DMS114 treated with DMSO at 0.1 percent for 48 hours (cell line): ENCODE results near the gene IQCC.

Experiments
- DNase-seq: peaks from one replicate; lab custom pipeline; 2025; ENCODE audit not compliant: unreplicated experiment; lab: John Stamatoyannopoulos, UW

Gene IQCC

DNA sequence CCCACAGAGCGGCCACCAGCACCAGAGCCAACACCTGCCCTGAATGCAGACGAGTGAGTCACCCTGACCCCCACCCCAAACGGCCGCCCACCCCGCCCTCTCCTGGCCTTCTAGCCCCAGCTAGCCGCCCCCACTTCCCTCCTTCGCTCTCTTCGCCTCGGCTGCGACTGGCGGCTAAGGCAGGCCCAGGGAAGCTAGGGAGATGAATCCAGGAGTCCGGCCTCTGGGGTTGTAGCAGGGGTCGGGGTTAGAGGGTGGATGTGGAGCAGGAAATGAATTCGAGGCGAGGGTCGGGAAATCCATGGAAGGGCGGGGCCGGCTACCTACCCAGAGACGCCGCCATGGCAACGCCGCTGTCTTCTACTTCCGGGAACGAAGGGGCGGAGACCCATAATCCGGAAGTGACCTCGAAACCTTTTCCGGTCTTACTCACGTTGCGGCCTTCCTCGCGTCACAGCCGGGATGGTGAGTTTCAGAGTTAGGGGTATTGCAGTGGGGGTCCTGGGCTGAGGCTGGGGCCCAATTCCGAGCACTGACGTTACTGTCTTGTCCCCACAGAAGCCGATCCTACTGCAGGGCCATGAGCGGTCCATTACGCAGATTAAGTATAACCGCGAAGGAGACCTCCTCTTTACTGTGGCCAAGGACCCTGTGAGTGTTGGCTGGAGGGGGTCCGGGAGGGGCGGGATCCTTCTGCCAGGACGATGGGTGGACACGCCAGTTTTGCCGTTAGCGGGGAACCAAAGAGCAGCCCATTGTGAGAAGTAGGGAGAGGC, 16.7 kb downstream of the IQCC start, which contains the start of the genes EIF3I and TMEM234:
Gene EIF3I, plus strand, starts transcription at position 428 of the 776 bp plus-strand sequence. Its CDS starts 35 bp downstream, at position 463.
Gene TMEM234, minus strand, starts transcription at position 374 of the 776 bp plus-strand sequence. Its CDS starts 31 bp downstream, at position 343.
- DNase-seq, result peak; percentile 90

DNA sequence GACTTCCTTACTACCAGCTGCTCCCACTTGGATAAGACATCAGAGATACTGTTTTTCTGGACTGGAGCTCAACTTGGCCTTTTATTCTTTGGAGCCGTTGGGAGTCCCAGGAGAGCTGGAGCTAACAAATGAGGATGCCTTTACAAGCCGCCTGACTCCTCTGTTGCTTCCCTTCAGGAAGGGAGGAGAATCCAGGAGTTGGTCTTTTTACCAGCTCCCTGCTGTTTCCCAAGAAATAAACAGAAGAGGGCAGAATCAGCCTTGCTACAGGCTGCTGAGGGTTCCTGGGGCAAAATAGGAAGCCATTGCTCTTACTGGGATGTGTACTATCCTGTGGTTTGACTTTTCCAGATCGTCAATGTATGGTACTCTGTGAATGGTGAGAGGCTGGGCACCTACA, 18.2 kb downstream of the IQCC start:
- no peak for DNase-seq

DNA sequence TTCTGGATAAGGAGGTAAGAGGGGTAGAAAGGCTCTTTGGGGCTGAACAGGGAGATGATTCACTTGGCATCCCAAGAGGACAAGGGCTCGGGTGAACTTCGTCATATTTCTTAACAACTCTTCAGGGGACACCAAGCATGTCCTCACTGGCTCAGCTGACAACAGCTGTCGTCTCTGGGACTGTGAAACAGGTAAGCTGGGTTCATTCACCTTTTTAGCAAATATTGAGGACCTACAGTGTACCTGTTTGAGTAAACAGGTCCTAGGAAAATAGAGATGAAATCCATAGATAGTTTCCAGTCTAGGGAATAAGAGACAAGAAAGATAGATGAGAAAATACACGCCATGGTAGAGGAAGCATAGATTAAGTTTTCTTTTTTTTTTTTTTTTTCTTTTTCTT, 18.8 kb downstream of the IQCC start:
- no peak for DNase-seq

DNA sequence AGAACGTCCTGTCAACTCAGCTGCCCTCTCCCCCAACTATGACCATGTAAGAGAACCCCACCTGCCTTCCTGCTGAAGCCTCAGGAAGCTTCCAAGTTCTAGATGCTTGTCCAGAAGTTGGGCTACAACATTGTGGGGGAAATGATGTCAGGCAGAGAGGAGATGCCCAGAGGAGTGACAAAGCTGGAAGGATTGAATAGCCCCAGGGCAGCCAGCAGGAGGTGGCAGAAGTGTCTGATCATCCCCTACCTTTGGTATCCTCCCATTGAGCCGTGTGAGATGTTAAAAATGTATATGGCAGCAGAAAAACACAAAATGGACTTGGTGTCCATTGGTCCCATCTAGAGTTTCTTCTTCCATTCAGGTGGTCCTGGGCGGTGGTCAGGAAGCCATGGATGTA, 23.3 kb downstream of the IQCC start:
- DNase-seq, result no peak

DNA sequence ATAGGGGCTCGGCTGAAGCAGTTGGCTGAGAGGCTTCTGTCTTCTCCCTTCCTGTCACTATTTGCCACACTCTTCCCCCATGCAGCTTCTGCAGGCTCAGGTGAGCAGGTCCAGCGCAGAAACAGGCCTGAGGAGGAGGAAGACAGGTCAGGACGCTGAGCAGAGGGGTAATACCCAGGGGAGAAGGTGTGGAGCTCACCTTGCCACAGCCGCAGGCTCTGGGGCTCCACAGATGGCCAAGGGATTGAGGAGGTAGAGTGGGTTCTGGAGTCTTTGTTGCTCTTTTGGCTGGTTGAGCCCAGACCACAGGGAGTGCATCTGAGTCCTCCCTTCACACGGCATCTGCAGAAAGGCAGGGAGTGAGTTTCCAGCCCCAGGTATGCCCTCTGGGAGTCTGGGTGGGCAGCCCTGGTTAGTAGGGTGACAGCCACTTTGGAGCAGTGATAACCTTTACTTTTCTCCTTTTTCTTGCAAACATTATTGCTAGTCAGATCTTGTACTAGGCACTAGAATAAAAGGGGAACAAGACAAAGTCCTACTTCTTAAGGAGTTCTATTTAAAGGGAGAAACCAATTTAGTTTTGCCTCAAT, 26.5 kb downstream of the IQCC start:
- no peak for DNase-seq

DNA sequence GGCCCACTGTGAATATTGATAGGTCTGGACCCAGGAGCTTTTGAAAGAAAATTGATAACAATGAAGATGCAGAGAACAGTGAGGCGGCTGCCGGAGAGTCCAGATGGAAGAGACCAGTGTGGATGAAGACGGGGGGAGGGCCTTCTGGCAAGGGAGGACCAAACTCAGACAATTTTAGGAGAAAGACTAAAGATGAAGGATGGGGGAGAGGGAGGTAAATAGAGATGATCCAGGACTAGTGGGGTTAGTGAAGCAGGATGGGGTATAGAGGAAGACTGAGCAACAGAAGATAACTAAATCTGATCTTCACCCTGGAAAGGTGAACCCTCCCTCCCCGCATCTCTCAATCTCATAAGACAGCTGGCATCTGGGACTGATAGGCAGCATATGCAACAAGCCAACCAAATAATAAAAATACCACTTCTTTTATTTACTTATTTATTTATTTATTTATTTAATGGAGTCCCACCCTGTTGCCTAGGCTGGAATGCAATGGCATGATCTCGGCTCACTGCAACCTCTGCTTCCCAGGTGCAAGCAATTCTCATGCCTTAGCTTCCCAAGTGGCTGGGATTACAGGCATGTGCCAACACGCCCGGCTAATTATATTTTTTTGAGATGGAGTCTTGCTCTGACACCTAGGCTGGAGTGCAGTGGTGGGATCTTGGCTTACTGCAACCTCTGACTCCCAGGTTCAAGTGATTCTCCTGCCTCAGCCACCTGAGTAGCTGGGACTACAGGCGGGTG, 27.3 kb downstream of the IQCC start:
- no peak for DNase-seq

DNA sequence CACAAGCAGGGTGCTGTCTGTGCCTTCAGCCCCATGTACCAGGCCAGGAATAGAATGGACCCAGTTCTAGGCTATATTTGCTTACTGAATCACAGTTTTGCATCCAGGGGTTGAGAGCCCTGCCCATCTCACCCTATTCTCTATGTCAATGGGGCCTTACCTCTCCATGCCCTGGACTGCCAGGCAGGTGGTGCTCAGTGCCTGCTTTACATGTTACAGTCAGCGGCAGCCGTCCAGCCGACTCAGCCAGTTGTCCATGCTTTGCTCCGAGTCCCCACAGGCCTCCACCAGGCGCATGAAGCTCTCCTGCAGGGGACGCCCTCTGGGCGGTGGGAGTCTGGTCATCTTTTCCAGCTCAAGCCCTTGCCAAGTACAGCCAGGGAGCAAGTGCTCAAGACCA, 29.3 kb downstream of the IQCC start:
- DNase-seq, result no peak

DNA sequence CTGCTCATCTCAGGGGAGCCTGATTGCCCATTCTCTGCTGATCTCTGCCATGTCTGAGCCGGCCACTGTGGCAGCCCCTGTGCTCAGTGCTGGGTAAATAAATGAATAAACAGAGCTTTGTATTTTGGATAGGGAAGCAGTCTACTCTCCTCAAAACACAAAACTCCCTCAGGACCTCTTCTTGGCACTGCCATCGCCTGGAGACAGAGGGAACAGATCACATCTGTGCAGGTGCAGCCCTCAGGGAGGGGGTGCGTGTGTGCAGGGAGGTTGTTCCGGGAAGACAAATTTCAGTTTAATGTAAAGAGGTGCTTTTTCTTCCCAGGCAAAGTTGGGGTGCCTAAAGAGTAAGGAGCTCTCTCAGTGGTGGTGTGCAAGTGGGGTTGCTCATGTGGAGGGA, 33.9 kb downstream of the IQCC start:
- no peak for DNase-seq

DNA sequence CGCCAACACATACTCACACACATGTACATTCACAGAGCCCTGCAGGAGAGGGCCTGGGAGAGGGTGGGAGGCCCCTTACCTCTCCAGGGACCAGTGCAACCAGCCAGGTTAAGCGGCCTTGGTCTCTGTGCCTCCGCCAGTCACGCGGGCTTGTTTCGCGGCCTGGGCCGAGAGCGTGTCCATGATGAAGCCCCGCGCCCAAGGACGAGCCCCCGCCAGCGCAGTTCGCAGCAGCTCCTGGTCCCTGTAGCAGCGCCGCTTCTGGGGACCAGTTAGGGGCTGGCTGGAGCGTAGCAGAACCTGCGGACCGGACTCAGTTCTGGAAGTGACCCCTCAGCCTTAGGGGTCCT, 34.3 kb downstream of the IQCC start:
- no peak for DNase-seq

DNA sequence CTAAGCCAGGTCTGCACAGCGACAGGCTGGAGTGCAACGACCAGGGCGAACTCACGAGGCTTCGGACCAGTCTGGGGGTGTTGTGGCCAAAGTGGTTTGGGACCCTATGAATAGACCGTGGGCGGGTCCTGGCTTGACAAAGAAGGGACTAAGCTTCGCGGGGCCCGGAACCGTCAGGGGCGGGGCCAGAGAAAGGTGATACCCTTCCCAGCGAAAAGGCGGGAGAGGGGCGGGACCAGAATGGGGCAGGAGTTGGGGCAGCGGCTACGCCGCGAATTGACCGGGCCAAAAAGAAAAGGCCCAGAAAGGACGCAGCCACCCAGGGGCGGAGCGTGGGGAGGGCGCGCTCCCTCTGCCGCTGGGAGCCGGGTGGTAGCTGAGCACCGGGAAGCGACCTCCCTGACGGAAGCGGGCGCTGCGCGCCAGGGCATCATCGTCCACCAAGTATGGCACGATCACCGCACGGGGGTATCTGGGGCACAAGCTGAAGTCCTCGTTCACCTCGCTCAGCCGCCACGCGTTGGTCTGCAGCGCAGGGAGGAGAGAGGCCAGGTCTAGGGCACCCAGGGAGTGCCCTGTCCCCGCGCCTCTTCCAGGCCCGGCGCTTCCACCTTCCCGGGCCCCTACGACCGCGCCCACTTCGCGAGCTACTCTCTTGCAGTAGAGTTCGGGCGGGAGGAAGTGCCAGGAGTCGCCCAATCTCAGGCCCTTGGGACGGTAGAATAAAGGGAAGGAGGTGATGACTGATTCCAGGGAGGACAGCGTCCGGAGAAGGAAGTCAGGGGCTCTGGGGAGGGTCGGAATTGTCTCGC, 34.9 kb downstream of the IQCC start:
- peak; percentile 22 for DNase-seq

DNA sequence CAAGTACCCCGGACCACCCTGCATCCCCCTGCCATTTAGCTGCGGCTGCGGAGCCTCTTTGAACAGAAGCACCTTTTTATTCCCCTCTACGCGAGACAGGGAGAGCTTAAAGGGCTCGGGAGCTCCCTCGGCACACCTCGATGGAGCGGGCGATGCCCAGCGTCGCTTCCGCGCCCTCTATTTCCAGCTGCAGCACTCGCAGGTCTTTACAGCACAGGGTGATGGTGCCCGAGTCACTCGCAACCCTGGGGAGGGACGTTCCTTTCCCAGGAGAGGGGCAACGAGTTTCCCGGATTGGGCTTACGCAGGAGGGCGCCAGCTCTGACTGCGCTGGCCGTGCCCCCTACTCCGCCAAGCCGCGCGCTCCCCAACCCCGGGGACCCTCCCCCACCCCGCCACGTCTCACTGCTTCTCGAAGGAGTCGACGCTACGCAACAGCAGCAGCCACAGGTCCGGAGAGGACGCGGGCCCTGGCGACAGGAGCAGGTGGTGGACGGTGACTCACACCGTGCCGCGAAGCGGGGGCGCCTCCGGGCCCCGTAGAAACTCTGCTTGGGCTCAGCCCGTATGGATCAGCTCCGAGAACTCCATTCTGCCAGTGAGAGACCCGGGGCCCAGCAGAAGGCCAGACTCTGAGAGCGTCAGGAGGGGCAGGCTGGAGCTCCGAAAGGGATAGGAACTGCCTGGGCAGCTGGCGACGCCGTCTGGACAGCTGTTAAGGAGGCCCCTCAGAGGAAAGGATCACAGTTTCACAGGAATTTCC, 35.7 kb downstream of the IQCC start:
- peak; percentile 27 for DNase-seq

DNA sequence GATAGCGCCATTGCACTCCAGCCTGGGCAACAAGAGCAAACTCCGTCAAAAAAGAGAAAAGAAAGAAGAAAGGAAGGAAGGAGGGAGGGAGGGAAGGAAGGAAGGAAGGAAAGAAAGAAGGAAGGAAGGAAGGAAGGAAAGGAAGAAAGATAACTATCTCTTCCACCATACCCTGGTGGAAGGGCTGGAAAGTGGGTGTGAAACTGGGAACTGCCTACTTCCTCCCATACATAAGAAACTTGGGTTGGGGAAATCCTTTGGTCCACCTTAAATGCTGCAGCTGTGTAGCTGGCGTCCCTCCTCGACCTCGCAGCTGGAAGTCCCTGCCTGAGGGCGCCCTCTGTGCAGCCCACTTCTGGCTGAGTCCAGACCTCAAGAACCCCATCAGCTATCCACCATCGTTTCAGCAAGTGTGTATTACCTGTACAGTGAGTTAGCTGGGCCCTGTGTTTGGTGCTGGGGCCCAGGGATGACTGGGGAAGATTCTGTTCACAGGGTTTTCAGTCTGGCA, 36.9 kb downstream of the IQCC start:
- no peak for DNase-seq

DNA sequence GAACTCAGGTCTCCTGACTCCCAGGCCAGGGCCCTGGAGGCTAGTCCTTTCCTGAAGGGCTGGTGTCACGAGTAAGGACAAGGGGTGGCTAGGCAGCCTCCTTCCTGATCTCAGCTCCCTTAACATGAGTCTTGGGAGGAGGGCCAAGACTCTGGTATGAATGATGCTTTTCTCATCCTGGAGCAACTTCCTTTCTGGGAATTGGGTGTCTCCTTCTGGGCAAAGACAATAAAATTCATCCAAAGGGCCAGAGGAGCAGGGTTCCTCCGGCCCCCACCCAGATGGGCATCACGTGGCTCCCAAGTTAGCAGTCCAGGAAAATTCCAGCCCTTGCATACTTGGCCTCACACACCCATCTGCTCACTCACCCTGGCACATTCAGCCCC, 41.4 kb downstream of the IQCC start, which contains the start of gene FAM167B:
Gene FAM167B, plus strand, starts transcription at position 335 of the 386 bp plus-strand sequence. CDS start 200 bp downstream, outside the sequence.
- no peak for DNase-seq

DNA sequence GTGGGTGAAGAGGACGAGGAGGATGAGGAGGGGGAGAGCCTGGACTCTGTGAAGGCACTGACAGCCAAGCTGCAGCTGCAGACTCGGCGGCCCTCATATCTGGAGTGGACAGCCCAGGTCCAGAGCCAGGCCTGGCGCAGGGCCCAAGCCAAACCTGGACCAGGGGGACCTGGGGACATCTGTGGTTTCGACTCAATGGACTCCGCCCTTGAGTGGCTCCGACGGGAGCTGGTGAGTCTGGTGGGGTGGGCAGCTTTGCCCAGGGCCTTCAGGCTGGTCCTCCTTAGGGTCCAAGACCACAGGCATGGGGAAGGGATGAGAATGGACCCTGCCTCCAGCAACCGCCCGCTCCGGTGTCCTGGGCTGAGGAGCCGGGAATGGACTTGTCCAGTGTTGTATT, 42.0 kb downstream of the IQCC start:
- no peak for DNase-seq

DNA sequence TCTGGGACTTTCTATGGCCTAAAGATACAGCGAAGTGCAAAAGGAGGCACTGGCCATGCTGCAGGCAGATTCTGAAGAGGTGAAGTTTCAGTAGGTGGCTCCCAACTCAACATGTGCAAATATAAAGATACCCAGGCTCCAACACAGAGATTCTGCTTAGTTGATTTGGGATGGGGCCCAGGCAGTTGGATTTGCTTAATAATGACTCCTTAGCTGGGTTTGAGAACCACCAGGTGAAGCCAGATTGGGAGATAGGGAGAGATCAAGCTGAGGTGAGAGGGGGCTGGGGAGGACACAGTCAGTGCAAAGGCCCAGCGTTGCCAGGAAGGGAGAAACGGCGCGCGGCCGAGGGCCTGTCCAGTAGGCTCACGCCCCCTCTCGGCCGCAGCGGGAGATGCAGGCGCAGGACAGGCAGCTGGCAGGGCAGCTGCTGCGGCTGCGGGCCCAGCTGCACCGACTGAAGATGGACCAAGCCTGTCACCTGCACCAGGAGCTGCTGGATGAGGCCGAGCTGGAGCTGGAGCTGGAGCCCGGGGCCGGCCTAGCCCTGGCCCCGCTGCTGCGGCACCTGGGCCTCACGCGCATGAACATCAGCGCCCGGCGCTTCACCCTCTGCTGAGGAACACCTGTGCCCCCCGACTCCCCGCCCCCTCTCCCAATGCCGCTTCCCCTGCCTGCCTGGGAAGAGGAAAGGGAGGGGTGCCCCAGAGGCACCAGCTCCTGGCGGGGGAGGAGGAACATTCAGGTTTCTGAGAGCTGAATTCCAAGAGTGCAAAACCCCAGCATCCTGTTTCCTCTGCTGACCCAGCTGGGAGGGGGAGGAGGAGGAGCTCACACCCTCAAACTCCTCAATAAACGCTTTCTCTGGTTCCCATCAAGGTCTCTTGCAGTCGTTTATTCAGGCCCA, 42.8 kb downstream of the IQCC start:
- no peak for DNase-seq

DNA sequence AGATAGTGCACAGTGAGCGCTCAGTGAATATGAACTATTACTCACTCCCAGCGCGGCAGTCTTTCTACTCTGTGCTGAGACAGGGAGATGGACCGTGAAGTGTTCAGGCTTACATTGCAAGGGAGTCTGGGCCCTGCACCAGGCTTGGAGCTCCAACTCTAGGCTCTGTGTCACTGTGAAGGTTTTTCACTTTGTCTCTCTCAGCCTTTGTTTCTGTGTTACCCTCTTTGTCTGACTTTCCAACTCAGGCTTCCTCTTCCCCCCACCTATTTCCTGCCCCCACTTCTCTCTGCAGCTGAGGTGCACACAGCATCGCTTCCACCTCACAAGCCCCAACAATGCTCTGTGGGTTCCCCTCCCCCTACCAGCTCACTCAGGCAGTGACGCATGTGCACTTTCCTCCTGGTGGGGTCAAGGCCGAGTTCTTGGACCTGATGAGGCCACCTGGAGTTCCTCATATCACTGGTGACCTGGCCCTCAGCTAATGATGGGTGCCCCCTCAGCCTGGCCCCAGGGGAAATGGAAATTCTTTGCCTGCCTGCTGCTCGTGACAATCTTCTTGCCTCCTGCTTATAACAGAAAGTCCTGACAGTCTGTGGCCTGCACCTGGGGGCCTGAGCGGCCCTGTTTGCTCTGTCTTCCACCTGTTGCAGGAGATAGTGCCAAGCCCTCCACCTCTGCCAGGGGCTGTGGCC, 44.5 kb downstream of the IQCC start:
- DNase-seq, result no peak

DNA sequence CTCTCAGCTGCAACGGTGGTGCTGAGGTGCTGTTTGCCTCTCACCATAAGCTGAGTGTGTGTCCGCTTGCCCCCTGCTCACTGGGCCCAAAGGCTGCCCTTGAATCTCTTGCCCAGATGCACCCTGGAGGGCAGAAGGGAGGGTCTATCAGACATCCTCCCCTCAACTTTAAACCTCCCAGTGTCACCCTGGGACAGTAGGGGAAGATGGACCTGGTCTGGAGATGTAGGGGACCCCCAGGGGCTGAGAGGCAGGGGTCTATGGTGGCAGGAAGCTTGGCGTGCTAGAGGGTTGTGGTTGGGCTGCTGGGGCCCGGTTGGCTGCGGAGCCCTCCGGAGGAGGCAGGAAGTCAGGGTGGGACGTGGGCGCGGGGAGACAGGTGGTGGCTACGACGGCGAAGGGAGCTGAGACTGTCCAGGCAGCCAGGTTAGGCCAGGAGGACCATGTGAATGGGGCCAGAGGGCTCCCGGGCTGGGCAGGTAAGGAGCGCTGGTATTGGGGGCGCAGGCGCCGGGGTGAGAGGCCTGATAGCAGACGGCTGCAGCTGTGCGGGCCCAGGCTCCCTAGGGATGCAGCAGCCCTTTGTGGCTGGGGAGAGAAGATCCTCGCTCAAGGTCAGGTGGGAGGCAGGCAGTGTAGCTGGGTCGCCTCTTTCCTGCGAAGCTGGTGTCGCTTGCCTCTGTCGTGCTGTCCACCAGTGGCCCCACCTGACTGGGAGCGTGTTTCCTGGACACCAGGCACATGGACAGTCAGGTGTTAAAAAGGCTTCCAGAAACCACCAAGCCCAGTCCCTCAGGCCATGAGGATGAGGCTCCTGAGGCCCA, 45.6 kb downstream of the IQCC start, which contains the start of gene LCK:
Gene LCK, plus strand, starts transcription at position 373 of the 824 bp plus-strand sequence. CDS start 23,065 bp downstream, outside the sequence.
- no peak for DNase-seq
